A549 (cell line): Measurements from ENCODE around the gene UBA52. TPM values are rescaled to one million over a fixed set of nuclear protein-coding genes. Genes with fewer than 3 reads are reported as not detected.

Experiments used
- ELK1 ChIP-seq: fragments of 150-350 bp; IDR thresholded peaks from 2 replicates; pipeline ENCODE4 v1.6.1; 2014; ENCODE audit warnings: low read depth, mild to moderate bottlenecking, low read length
- NPAS2 ChIP-seq: fragments of 250-450 bp; sonication (Bioruptor Pico); IDR thresholded peaks from 2 replicates; pipeline ENCODE4 v1.8.0; 2022; ENCODE audit warnings: mild to moderate bottlenecking, moderate library complexity, borderline replicate concordance
- RCOR1 ChIP-seq: fragments of 150-350 bp; IDR thresholded peaks from 2 replicates; pipeline ENCODE4 v1.6.1; 2014; ENCODE audit warnings: antibody characterized with exemption, low read length, low read depth
- SREBF2 ChIP-seq: fragments of 450-650 bp; IDR thresholded peaks from 2 replicates; pipeline ENCODE4 v1.6.1; 2014; ENCODE audit warnings: mild to moderate bottlenecking, moderate library complexity
- polyA plus RNA-seq, 4 experiments: library from polyadenylated mRNA; depleted of rRNA in 3 of 4; stranded (reverse); fragments of >200 nt; fragmentation: RNase III in 1 of 4; extraction: RNeasy Plus Mini Kit Qiagen cat#74134 plus additional on column Dnase treatment in 1 of 4; gene quantifications; 2 replicates in 3 of 4; 3 replicates in 1 of 4; pipeline ENCODE4 v1.2.3, GENCODE V29; 2011 to 2017
- TF ChIP-seq, protein P1 (sequence below): fragments of >200 bp; sonication (Bioruptor Twin); formaldehyde crosslinking; IDR thresholded peaks from 3 replicates; pipeline ENCODE4 v1.6.1; 2016

UBA52 gene
- polyA plus RNA-seq, 2 of the 4 experiments (the other 2 are of a cell fraction), result 888 to 942 TPM

DNA sequence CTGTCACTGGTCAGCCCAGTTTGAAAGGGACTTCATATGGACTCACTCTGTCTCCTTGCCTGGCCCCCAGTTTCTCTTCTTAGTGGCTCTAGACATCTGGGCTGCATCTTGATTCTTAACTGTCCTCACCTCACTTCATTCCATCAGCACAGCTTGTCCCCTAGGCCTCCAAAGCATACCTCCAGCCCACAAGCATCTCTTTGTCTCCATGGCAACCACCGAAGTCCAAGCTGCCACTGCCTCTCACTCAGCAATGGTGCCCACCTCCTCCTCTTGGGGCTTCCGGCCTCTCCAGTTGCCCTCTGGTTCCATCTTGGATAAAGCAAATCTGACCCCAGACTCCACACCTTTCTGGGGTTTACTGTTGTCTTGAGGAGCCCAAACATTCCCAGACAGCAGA is 55.2 kb downstream of the UBA52 start (continued):
- TF ChIP-seq, protein P1, sequence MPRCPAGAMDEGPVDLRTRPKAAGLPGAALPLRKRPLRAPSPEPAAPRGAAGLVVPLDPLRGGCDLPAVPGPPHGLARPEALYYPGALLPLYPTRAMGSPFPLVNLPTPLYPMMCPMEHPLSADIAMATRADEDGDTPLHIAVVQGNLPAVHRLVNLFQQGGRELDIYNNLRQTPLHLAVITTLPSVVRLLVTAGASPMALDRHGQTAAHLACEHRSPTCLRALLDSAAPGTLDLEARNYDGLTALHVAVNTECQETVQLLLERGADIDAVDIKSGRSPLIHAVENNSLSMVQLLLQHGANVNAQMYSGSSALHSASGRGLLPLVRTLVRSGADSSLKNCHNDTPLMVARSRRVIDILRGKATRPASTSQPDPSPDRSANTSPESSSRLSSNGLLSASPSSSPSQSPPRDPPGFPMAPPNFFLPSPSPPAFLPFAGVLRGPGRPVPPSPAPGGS, result no peak
- no peak for TF ChIP-seq ELK1
- no peak for TF ChIP-seq SREBF2
- no peak for TF ChIP-seq NPAS2
- TF ChIP-seq RCOR1, result no peak

Other genes with a start within 250 kb of the UBA52 start
- gene LSM4, start 248.8 kb upstream of the UBA52 start, polyA plus RNA-seq (2011; rRNA removed), result 106 and 154 TPM in 2 replicates
- gene LSM4, start 248.8 kb upstream of the UBA52 start, polyA plus RNA-seq (2017; fragmentation: RNase III; extraction: RNeasy Plus Mini Kit Qiagen cat#74134 plus additional on column Dnase treatment), result 169 to 180 TPM (median 171 TPM) in 3 replicates
- 7.1 and 8.6 TPM in 2 replicates for gene PGPEP1, start 231.3 kb upstream of the UBA52 start, polyA plus RNA-seq (2011; rRNA removed)
- gene PGPEP1, start 231.3 kb upstream of the UBA52 start, polyA plus RNA-seq (2017; fragmentation: RNase III; extraction: RNeasy Plus Mini Kit Qiagen cat#74134 plus additional on column Dnase treatment), result 4.5 to 5.9 TPM (median 5.3 TPM) in 3 replicates
- gene GDF15, start 185.7 kb upstream of the UBA52 start, polyA plus RNA-seq (2011; rRNA removed), result 67.8 and 78.5 TPM in 2 replicates
- gene GDF15, start 185.7 kb upstream of the UBA52 start, polyA plus RNA-seq (2017; fragmentation: RNase III; extraction: RNeasy Plus Mini Kit Qiagen cat#74134 plus additional on column Dnase treatment), result 53.4 to 58.4 TPM (median 56.9 TPM) in 3 replicates
- gene LRRC25, start 174.2 kb upstream of the UBA52 start, polyA plus RNA-seq (2011; rRNA removed), result not detected in 2 replicates
- not detected in 3 replicates for gene LRRC25, start 174.2 kb upstream of the UBA52 start, polyA plus RNA-seq (2017; fragmentation: RNase III; extraction: RNeasy Plus Mini Kit Qiagen cat#74134 plus additional on column Dnase treatment)
- 5.4 and 6.9 TPM in 2 replicates for gene SSBP4, start 152.5 kb upstream of the UBA52 start, polyA plus RNA-seq (2011; rRNA removed)
- 37.8 to 43.2 TPM (median 41.5 TPM) in 3 replicates for gene SSBP4, start 152.5 kb upstream of the UBA52 start, polyA plus RNA-seq (2017; fragmentation: RNase III; extraction: RNeasy Plus Mini Kit Qiagen cat#74134 plus additional on column Dnase treatment)
- 17.6 and 18.0 TPM in 2 replicates for gene ISYNA1, start 133.7 kb upstream of the UBA52 start, polyA plus RNA-seq (2011; rRNA removed)
- gene ISYNA1, start 133.7 kb upstream of the UBA52 start, polyA plus RNA-seq (2017; fragmentation: RNase III; extraction: RNeasy Plus Mini Kit Qiagen cat#74134 plus additional on column Dnase treatment), result 48.5 to 71.0 TPM (median 60.7 TPM) in 3 replicates
- gene ELL, start 49.8 kb upstream of the UBA52 start, polyA plus RNA-seq (2011; rRNA removed), result 1.1 and 1.6 TPM in 2 replicates
- gene ELL, start 49.8 kb upstream of the UBA52 start, polyA plus RNA-seq (2017; fragmentation: RNase III; extraction: RNeasy Plus Mini Kit Qiagen cat#74134 plus additional on column Dnase treatment), result 3.6 to 3.8 TPM (median 3.7 TPM) in 3 replicates
- gene FKBP8, start 28.3 kb upstream of the UBA52 start, polyA plus RNA-seq (2011; rRNA removed), result 53.3 and 56.1 TPM in 2 replicates
- gene FKBP8, start 28.3 kb upstream of the UBA52 start, polyA plus RNA-seq (2017; fragmentation: RNase III; extraction: RNeasy Plus Mini Kit Qiagen cat#74134 plus additional on column Dnase treatment), result 97.0 to 124 TPM (median 123 TPM) in 3 replicates
- gene KXD1, start 14.0 kb upstream of the UBA52 start, polyA plus RNA-seq (2011; rRNA removed), result 62.8 and 73.6 TPM in 2 replicates
- gene KXD1, start 14.0 kb upstream of the UBA52 start, polyA plus RNA-seq (2017; fragmentation: RNase III; extraction: RNeasy Plus Mini Kit Qiagen cat#74134 plus additional on column Dnase treatment), result 83.9 to 90.6 TPM (median 87.4 TPM) in 3 replicates
- 13.3 and 23.1 TPM in 2 replicates for gene REX1BD, start 16.9 kb downstream of the UBA52 start, polyA plus RNA-seq (2011; rRNA removed)
- gene REX1BD, start 16.9 kb downstream of the UBA52 start, polyA plus RNA-seq (2017; fragmentation: RNase III; extraction: RNeasy Plus Mini Kit Qiagen cat#74134 plus additional on column Dnase treatment), result 47.3 to 50.3 TPM (median 47.7 TPM) in 3 replicates
- 0.37 and 1.3 TPM in 2 replicates for gene CRLF1, start 34.9 kb downstream of the UBA52 start, polyA plus RNA-seq (2011; rRNA removed)
- gene CRLF1, start 34.9 kb downstream of the UBA52 start, polyA plus RNA-seq (2017; fragmentation: RNase III; extraction: RNeasy Plus Mini Kit Qiagen cat#74134 plus additional on column Dnase treatment), result 1.6 to 2.7 TPM (median 2.5 TPM) in 3 replicates
- gene TMEM59L, start 41.0 kb downstream of the UBA52 start, polyA plus RNA-seq (2011; rRNA removed), result 0.94 and 2.0 TPM in 2 replicates
- 2.8 to 5.0 TPM (median 4.6 TPM) in 3 replicates for gene TMEM59L, start 41.0 kb downstream of the UBA52 start, polyA plus RNA-seq (2017; fragmentation: RNase III; extraction: RNeasy Plus Mini Kit Qiagen cat#74134 plus additional on column Dnase treatment)
- 1.1 and 1.8 TPM in 2 replicates for gene KLHL26, start 65.2 kb downstream of the UBA52 start, polyA plus RNA-seq (2011; rRNA removed)
- 2.0 TPM in 3 replicates for gene KLHL26, start 65.2 kb downstream of the UBA52 start, polyA plus RNA-seq (2017; fragmentation: RNase III; extraction: RNeasy Plus Mini Kit Qiagen cat#74134 plus additional on column Dnase treatment)
- gene CRTC1, start 111.8 kb downstream of the UBA52 start, polyA plus RNA-seq (2011; rRNA removed), result 0.86 and 0.87 TPM in 2 replicates
- gene CRTC1, start 111.8 kb downstream of the UBA52 start, polyA plus RNA-seq (2017; fragmentation: RNase III; extraction: RNeasy Plus Mini Kit Qiagen cat#74134 plus additional on column Dnase treatment), result 4.0 to 5.7 TPM (median 4.3 TPM) in 3 replicates
- not detected in 2 replicates for gene COMP, start 219.4 kb downstream of the UBA52 start, polyA plus RNA-seq (2011; rRNA removed)
- gene COMP, start 219.4 kb downstream of the UBA52 start, polyA plus RNA-seq (2017; fragmentation: RNase III; extraction: RNeasy Plus Mini Kit Qiagen cat#74134 plus additional on column Dnase treatment), result not detected in 3 replicates